ENCODE measurements around the gene TYW1B. TPM values are rescaled to one million over a fixed set of nuclear protein-coding genes. Genes with fewer than 3 reads are reported as not detected.
A peak's percentile ranks its signal among the peaks of the same experiment; 100 is the strongest.
"Not testable (repeated sequence)": the region's sequence is repeated elsewhere in the genome, so short reads cannot be mapped to it uniquely, and the experiment has no call there.

The TYW1B gene
- total and polyA plus RNA-seq, 2 donors (not counting 1 experiment from before 2014, with no cell fraction given) = 4.7 to 6.1 TPM

GRCh38 chr7:72783601-72784370 is 44.2 kb downstream of the TYW1B start:
- DNase-seq (ENCODE audit: low read depth in 2 of 2) = peak; percentile 60 to 63
- not testable (repeated sequence) for H3K36me3 ChIP-seq (ENCODE audit: control insufficient read depth, insufficient read depth, low read length); H3K27ac ChIP-seq (ENCODE audit: insufficient read depth, low read length); H3K9ac ChIP-seq (ENCODE audit: insufficient read depth, low read length); H2AFZ ChIP-seq (ENCODE audit: low read length); H4K20me1 ChIP-seq (ENCODE audit: control insufficient read depth, extremely low read depth, insufficient read depth, low read length); H3K79me2 ChIP-seq (ENCODE audit: control insufficient read depth, insufficient read depth, low read length); H3K4me2 ChIP-seq (ENCODE audit: extremely low read depth, insufficient read depth, low read length); H3K9me3 ChIP-seq (ENCODE audit: control insufficient read depth, insufficient read depth, low read depth, low read length); H3K4me3 ChIP-seq (replicated peaks in 1 of 4; ENCODE audit: control extremely low read depth in 1 of 4, insufficient read depth in 1 of 4, low read depth in 3 of 4, low read length in 4 of 4); H3K27me3 ChIP-seq (ENCODE audit: control insufficient read depth, insufficient read depth, low read length); H3K4me1 ChIP-seq (ENCODE audit: control insufficient read depth, extremely low read depth, insufficient read depth, low read length)

DNA sequence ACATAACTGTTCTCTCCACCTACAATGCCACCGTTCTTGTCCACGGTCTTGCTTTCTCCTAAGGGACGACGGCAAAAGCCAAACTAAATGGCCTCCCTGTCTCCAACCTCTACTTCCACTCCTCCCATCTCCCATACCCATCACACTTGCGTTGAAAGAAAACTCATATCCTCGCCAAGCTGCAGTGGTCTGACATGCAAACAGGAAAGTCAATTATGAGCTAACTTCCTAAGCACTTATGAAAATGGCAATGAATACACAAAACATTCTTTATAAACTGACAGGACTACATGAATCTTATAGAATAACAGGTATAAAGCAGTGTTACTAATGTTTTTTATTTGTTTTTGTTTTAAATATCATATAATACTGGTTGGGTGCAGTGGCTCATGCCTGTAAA is 46.4 kb downstream of the TYW1B start:
- no peaks in the 10 kb centered on the region for H4K20me1 ChIP-seq (ENCODE audit: control insufficient read depth, extremely low read depth, insufficient read depth, low read length)
- no peak for DNase-seq (ENCODE audit: low read depth in 2 of 2)
- H3K4me3 ChIP-seq (replicated peaks in 1 of 4; ENCODE audit: control extremely low read depth in 1 of 4, insufficient read depth in 1 of 4, low read depth in 3 of 4, low read length in 4 of 4) = no peak overlapping the region
- no peak overlapping the region for H3K4me2 ChIP-seq (ENCODE audit: extremely low read depth, insufficient read depth, low read length)
- H3K27me3 ChIP-seq (ENCODE audit: control insufficient read depth, insufficient read depth, low read length) = no peaks in the 10 kb centered on the region
- H3K9me3 ChIP-seq (ENCODE audit: control insufficient read depth, insufficient read depth, low read depth, low read length) = no peaks in the 10 kb centered on the region
- no peak overlapping the region for H3K27ac ChIP-seq (ENCODE audit: insufficient read depth, low read length)
- no peaks in the 10 kb centered on the region for H3K79me2 ChIP-seq (ENCODE audit: control insufficient read depth, insufficient read depth, low read length)
- H3K36me3 ChIP-seq (ENCODE audit: control insufficient read depth, insufficient read depth, low read length) = no peaks in the 10 kb centered on the region
- H3K4me1 ChIP-seq (ENCODE audit: control insufficient read depth, extremely low read depth, insufficient read depth, low read length) = no peaks in the 10 kb centered on the region
- H3K9ac ChIP-seq (ENCODE audit: insufficient read depth, low read length) = no peak overlapping the region
- no peak overlapping the region for H2AFZ ChIP-seq (ENCODE audit: low read length)
- no peak for TF ChIP-seq EZH2 (IDR thresholded peaks at IDR 0.05; ENCODE audit: low read length, missing control alignments)
- TF ChIP-seq CTCF (conservative IDR thresholded peaks at IDR 0.05 in 1 of 2, IDR thresholded peaks at IDR 0.05 in 1 of 2; ENCODE audit: low read depth in 1 of 2, low read length in 2 of 2) = no peak

DNA sequence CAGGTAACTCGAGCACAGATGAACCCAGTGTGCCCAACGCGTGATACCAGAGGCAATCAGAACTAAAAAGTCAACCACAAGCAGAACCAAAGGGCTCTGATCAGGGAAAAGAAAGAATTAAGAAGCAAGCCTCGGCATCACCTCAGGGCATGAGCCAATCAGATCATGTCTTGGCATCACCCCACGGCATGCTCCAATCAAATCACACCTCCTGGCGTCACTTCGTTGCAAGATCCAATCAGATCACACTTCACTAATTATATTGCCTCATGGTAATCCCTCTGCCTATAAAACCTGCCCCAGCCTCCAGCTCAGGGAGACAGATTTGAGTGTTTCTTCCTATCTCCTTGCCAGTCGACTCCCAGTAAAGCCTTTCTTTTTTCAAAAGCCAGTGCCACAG is 46.8 kb downstream of the TYW1B start:
- no peak for TF ChIP-seq EZH2 (IDR thresholded peaks at IDR 0.05; ENCODE audit: low read length, missing control alignments)
- TF ChIP-seq CTCF (conservative IDR thresholded peaks at IDR 0.05 in 1 of 2, IDR thresholded peaks at IDR 0.05 in 1 of 2; ENCODE audit: low read depth in 1 of 2, low read length in 2 of 2) = no peak
- no peaks in the 10 kb centered on the region for H4K20me1 ChIP-seq (ENCODE audit: control insufficient read depth, extremely low read depth, insufficient read depth, low read length)
- no peak overlapping the region for H3K9ac ChIP-seq (ENCODE audit: insufficient read depth, low read length)
- H3K9me3 ChIP-seq (ENCODE audit: control insufficient read depth, insufficient read depth, low read depth, low read length) = no peaks in the 10 kb centered on the region
- H3K27ac ChIP-seq (ENCODE audit: insufficient read depth, low read length) = no peak overlapping the region
- H3K4me2 ChIP-seq (ENCODE audit: extremely low read depth, insufficient read depth, low read length) = no peak overlapping the region
- H2AFZ ChIP-seq (ENCODE audit: low read length) = no peak overlapping the region
- H3K36me3 ChIP-seq (ENCODE audit: control insufficient read depth, insufficient read depth, low read length) = no peaks in the 10 kb centered on the region
- no peaks in the 10 kb centered on the region for H3K4me1 ChIP-seq (ENCODE audit: control insufficient read depth, extremely low read depth, insufficient read depth, low read length)
- no peak for DNase-seq (ENCODE audit: low read depth in 2 of 2)
- no peak overlapping the region for H3K4me3 ChIP-seq (replicated peaks in 1 of 4; ENCODE audit: control extremely low read depth in 1 of 4, insufficient read depth in 1 of 4, low read depth in 3 of 4, low read length in 4 of 4)
- no peaks in the 10 kb centered on the region for H3K79me2 ChIP-seq (ENCODE audit: control insufficient read depth, insufficient read depth, low read length)
- no peaks in the 10 kb centered on the region for H3K27me3 ChIP-seq (ENCODE audit: control insufficient read depth, insufficient read depth, low read length)

DNA sequence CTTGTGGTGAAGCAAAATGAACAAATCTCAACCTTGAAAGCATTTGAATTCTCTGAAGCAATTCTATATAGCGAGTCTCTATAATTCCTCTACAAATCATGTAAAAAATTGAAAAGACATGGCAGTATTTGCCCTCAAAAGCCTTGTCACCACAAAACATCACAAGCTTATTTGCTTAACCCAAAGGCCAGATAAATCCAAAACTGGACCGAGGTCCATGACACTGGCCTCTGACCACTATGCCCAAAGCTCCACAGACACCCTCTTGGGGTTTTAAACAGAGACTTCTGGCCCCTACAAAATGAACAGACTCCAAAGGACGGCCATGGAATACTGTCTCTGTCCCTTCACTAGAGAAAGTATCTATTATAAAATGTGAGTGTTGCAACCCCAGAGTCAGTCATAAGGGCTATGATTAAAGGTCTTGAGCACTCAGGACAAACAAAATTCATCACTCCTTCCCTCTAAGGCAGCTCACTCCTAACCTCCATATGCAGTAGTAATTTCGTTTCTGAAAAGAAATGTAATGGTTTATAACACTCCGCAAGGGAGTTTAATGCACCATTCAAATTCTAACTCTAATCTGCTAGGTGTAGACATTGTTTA is 47.6 kb downstream of the TYW1B start:
- not testable (repeated sequence) for H3K27ac ChIP-seq (ENCODE audit: insufficient read depth, low read length); H3K79me2 ChIP-seq (ENCODE audit: control insufficient read depth, insufficient read depth, low read length); H3K9ac ChIP-seq (ENCODE audit: insufficient read depth, low read length); H3K4me3 ChIP-seq (replicated peaks in 1 of 4; ENCODE audit: control extremely low read depth in 1 of 4, insufficient read depth in 1 of 4, low read depth in 3 of 4, low read length in 4 of 4); H3K36me3 ChIP-seq (ENCODE audit: control insufficient read depth, insufficient read depth, low read length); H3K27me3 ChIP-seq (ENCODE audit: control insufficient read depth, insufficient read depth, low read length); H3K4me1 ChIP-seq (ENCODE audit: control insufficient read depth, extremely low read depth, insufficient read depth, low read length); H2AFZ ChIP-seq (ENCODE audit: low read length); H3K4me2 ChIP-seq (ENCODE audit: extremely low read depth, insufficient read depth, low read length); H3K9me3 ChIP-seq (ENCODE audit: control insufficient read depth, insufficient read depth, low read depth, low read length); DNase-seq (ENCODE audit: low read depth in 2 of 2); H4K20me1 ChIP-seq (ENCODE audit: control insufficient read depth, extremely low read depth, insufficient read depth, low read length)

- H3K4me3 ChIP-seq (replicated peaks in 1 of 4; ENCODE audit: control extremely low read depth in 1 of 4, insufficient read depth in 1 of 4, low read depth in 3 of 4, low read length in 4 of 4); H3K36me3 ChIP-seq (ENCODE audit: control insufficient read depth, insufficient read depth, low read length); H3K79me2 ChIP-seq (ENCODE audit: control insufficient read depth, insufficient read depth, low read length); H2AFZ ChIP-seq (ENCODE audit: low read length); H3K9ac ChIP-seq (ENCODE audit: insufficient read depth, low read length); H3K4me1 ChIP-seq (ENCODE audit: control insufficient read depth, extremely low read depth, insufficient read depth, low read length); H3K9me3 ChIP-seq (ENCODE audit: control insufficient read depth, insufficient read depth, low read depth, low read length); DNase-seq (ENCODE audit: low read depth in 2 of 2); H3K4me2 ChIP-seq (ENCODE audit: extremely low read depth, insufficient read depth, low read length); H3K27ac ChIP-seq (ENCODE audit: insufficient read depth, low read length); H3K27me3 ChIP-seq (ENCODE audit: control insufficient read depth, insufficient read depth, low read length); H4K20me1 ChIP-seq (ENCODE audit: control insufficient read depth, extremely low read depth, insufficient read depth, low read length): not testable (repeated sequence)
These were observed 50.8 kb downstream of the TYW1B start for GRCh38 chr7:72777167-72777566.

All from fibroblast of lung (primary cell).